Left hindlimb (tissue), 1 donor: Measurements from ENCODE around the gene WDR19.

Source experiments
- DNase-seq: peaks from one replicate; pipeline ENCODE4 v3.0.0-alpha.2; 2018

Gene WDR19

DNA sequence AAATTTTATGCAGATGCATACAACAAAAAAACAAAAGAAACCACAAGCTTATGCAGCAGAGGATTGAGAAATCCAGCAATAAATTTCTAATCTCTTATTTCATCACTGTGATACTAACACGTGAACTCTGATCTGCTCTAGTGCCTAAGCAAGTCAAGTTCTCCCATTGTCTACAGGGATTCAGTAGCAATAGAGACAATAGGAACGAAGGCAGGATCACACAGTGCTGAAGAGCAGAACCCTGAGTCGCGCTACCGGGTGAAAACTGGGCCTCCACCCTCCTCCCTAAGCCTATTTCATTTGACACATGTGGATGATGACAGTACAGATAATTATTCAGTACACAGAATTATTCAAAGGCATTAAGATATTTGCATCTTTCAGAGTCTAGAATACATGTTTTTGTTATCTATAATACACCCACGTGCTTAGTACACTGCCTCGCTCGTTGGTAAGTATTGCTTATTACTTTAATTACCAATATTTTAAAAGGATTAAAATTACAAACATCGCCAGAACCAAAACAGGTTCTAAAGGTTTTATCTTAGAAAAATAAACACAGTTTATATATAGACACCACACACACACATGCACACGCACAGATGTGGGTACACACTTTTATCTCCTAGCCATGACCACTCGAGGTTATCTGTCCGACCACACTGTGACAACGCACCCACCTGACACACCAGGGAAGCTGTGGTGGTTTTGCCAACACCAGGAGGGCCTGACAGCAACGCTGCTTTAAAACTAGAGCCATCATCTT, 123.8 kb downstream of the WDR19 start:
- no peak for DNase-seq

GRCh38 chr4:39308611-39309010, 126.3 kb downstream of the WDR19 start:
- DNase-seq, result no peak

DNA sequence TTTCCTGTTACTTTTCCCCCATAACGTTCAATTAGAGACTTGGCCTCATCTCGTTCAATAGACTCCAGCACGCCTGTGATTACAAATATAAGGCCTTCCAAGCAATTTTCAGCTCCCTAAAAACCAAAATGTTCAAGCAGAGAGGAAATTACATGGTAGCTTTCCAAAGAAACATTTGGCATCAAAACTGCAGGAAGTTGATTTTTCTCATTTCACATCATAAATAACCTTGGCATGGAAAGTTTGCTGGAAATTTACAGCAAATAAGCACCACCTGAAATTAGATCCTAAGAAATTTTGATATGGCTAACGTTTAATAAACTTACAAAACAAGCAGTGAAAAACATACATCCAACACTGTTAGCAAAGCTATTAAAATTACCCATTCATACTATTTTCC, 130.5 kb downstream of the WDR19 start:
- DNase-seq, result no peak

DNA sequence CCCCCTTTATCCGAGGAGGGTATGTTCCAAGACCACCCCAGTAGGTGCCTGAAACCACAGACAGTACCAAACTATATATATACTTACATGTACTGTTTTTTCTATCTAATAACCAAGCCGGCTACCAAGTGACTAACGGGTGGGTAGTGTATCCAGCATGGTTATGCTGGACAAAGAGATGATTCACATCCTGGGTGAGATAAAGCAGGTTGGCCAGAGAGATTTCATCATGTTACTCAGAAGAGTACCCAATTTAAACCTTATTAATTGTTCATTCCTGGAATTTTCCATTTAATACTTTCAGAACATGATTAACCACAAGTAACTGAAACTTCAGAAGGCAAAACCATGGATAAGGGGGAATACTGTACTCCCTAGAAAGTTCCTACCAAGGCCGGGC, 137.3 kb downstream of the WDR19 start:
- DNase-seq, result no peak

GRCh38 chr4:39320381-39321115, 138.2 kb downstream of the WDR19 start:
- DNase-seq, result no peak

GRCh38 chr4:39323821-39324220, 141.5 kb downstream of the WDR19 start:
- no peak for DNase-seq

GRCh38 chr4:39324446-39324845, 142.1 kb downstream of the WDR19 start:
- no peak for DNase-seq

DNA sequence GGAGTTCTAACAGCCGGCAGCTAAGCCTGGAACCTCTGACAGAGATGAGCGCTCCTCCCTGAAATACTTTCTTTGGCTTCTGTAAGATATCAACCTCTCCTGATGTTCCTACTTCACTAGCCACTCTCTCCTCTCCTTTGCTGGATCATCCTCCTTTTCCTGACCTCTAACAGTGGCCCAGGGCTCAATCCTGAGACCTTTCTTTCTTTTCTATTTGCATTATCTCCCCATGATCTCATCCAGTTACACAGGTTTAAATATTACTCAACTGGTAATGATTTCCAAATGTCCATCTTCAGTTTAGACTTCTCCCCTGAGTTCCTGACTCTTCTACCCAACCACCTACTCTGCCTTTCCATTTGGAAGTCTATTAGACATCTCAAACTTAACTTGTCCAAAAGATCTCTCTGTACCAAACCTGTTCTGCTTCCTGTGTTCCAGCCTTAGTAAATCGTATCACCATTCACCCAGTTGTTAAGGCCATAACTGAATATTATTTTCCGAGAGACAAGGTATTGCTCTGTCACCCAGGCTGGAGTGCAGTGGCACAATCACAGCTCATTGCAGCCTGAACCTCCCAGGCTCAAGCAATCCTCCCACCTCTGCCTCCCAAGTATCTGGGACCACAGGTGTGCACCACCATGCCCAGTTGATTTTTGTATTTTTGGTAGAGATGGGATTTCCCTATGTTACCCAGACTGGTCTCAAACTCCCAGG, 142.7 kb downstream of the WDR19 start:
- no peak for DNase-seq

GRCh38 chr4:39326468-39326977, 144.2 kb downstream of the WDR19 start:
- DNase-seq, result no peak

- DNase-seq, result no peak
Observed at GRCh38 chr4:39330353-39330752, 148.0 kb downstream of the WDR19 start.

GRCh38 chr4:39331191-39331590, 148.9 kb downstream of the WDR19 start:
- DNase-seq, result no peak
